Measurements from ENCODE around the gene MRM3.
"Not testable (repeated sequence)": the region's sequence is repeated elsewhere in the genome, so short reads cannot be mapped to it uniquely, and the experiment has no call there.

Gene MRM3

GRCh38 chr17:746181-746580 is 36.0 kb upstream of the MRM3 start:
- H3K27me3 ChIP-seq (ENCODE audit: insufficient read depth, low read length) = no peaks in the 10 kb centered on the region
- H3K79me2 ChIP-seq (ENCODE audit: insufficient read depth, low read length) = peaks cover 28% of the 10 kb centered on the region
- 0 out of 2 replicates have a peak, but pooled peaks cover 6% of the 10 kb centered on the region for H3K9me3 ChIP-seq (ENCODE audit: low read length)
- no peak overlapping the region for H3K4me2 ChIP-seq (ENCODE audit: low read length)
- no peak overlapping the region for H3K27ac ChIP-seq (ENCODE audit: low read depth, low read length, poor library complexity, severe bottlenecking)
- peaks cover 12% of the 10 kb centered on the region for H3K4me1 ChIP-seq (ENCODE audit: insufficient read depth, low read length, severe bottlenecking)
- no peaks in the 10 kb centered on the region for H3F3A ChIP-seq (ENCODE audit: insufficient read depth, low read length)
- peaks cover 90% of the 10 kb centered on the region for H3K36me3 ChIP-seq (ENCODE audit: insufficient read depth, low read length)
- no peak overlapping the region for H3K4me3 ChIP-seq (ENCODE audit: low read depth, low read length, poor library complexity, severe bottlenecking)
- no peaks in the 10 kb centered on the region for H3K9me2 ChIP-seq (ENCODE audit: low read depth, low read length)
- TF ChIP-seq, protein P1, sequence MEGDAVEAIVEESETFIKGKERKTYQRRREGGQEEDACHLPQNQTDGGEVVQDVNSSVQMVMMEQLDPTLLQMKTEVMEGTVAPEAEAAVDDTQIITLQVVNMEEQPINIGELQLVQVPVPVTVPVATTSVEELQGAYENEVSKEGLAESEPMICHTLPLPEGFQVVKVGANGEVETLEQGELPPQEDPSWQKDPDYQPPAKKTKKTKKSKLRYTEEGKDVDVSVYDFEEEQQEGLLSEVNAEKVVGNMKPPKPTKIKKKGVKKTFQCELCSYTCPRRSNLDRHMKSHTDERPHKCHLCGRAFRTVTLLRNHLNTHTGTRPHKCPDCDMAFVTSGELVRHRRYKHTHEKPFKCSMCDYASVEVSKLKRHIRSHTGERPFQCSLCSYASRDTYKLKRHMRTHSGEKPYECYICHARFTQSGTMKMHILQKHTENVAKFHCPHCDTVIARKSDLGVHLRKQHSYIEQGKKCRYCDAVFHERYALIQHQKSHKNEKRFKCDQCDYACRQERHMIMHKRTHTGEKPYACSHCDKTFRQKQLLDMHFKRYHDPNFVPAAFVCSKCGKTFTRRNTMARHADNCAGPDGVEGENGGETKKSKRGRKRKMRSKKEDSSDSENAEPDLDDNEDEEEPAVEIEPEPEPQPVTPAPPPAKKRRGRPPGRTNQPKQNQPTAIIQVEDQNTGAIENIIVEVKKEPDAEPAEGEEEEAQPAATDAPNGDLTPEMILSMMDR (IDR thresholded peaks at IDR 0.05; ENCODE audit: low read length) = no peak
- TF ChIP-seq EZH2 (IDR thresholded peaks at IDR 0.05; ENCODE audit: borderline replicate concordance, low read length) = no peak
- no peak overlapping the region for H2AFZ ChIP-seq (ENCODE audit: low read length)
- no peaks in the 10 kb centered on the region for H4K20me1 ChIP-seq (ENCODE audit: insufficient read depth, low read length)
- H3K9ac ChIP-seq (ENCODE audit: low read length) = no peak overlapping the region

DNA sequence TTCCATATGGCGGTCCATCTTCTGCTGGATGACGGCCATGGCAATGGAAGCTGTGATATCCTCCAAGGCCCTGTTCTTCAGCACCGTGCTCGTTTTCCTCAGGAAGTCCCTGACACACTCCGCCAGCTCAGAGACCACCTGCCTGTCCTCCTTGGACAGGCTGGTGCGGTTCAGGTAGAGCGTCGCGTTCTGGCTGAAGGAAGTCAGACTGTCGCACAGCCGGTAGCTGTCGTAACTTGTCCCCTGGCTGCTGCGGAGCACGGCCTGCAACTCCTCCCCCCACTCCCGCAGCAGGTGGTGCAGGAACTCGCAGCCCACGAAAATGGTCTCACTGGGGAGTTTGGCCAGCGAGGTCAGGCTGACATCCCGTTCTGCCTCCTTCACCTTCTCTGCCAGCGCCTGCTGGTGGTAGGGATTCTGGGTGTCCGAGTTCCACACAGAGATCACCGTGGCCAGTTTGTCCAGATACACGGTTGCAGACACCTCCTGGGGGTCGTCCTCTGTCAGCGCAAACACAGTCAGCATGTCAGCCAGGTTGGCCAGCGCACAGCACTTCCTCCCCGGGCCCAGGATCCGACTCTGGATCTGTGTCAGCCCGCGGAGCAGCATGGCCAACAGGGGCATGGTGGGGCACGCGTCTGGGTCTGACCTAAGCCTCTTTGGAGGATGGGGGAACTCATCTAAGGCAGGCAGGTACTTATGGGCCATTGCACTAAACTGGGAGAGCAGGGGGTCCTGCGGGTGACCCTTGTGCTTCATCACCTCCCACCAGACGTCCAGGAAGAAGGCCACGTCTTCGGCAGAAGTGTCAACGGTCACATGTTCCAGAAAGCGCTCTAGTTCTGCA is 35.1 kb upstream of the MRM3 start:
- no peaks in the 10 kb centered on the region for H3K9me2 ChIP-seq (ENCODE audit: low read depth, low read length)
- H3K79me2 ChIP-seq (ENCODE audit: insufficient read depth, low read length) = peaks cover 34% of the 10 kb centered on the region
- H3K4me1 ChIP-seq (ENCODE audit: insufficient read depth, low read length, severe bottlenecking) = peaks cover 14% of the 10 kb centered on the region
- H3K27ac ChIP-seq (ENCODE audit: low read depth, low read length, poor library complexity, severe bottlenecking) = no peak overlapping the region
- H3K4me2 ChIP-seq (ENCODE audit: low read length) = no peak overlapping the region
- H3K36me3 ChIP-seq (ENCODE audit: insufficient read depth, low read length) = peaks cover 82% of the 10 kb centered on the region
- H3K9ac ChIP-seq (ENCODE audit: low read length) = no peak overlapping the region
- H4K20me1 ChIP-seq (ENCODE audit: insufficient read depth, low read length) = no peaks in the 10 kb centered on the region
- H3K27me3 ChIP-seq (ENCODE audit: insufficient read depth, low read length) = no peaks in the 10 kb centered on the region
- H2AFZ ChIP-seq (ENCODE audit: low read length) = no peak overlapping the region
- TF ChIP-seq EZH2 (IDR thresholded peaks at IDR 0.05; ENCODE audit: borderline replicate concordance, low read length) = no peak
- TF ChIP-seq, protein P1 (IDR thresholded peaks at IDR 0.05; ENCODE audit: low read length) = no peak
- 0 out of 2 replicates have a peak, but pooled peaks cover 6% of the 10 kb centered on the region for H3K9me3 ChIP-seq (ENCODE audit: low read length)
- no peak overlapping the region for H3K4me3 ChIP-seq (ENCODE audit: low read depth, low read length, poor library complexity, severe bottlenecking)
- H3F3A ChIP-seq (ENCODE audit: insufficient read depth, low read length) = no peaks in the 10 kb centered on the region

- H3K9me2 ChIP-seq (ENCODE audit: low read depth, low read length); H2AFZ ChIP-seq (ENCODE audit: low read length); H3K27ac ChIP-seq (ENCODE audit: low read depth, low read length, poor library complexity, severe bottlenecking); H3K4me2 ChIP-seq (ENCODE audit: low read length); H3K4me3 ChIP-seq (ENCODE audit: low read depth, low read length, poor library complexity, severe bottlenecking); H3K9ac ChIP-seq (ENCODE audit: low read length); H3K27me3 ChIP-seq (ENCODE audit: insufficient read depth, low read length); H4K20me1 ChIP-seq (ENCODE audit: insufficient read depth, low read length); H3F3A ChIP-seq (ENCODE audit: insufficient read depth, low read length); H3K9me3 ChIP-seq (ENCODE audit: low read length): not testable (repeated sequence)
- H3K4me1 ChIP-seq (ENCODE audit: insufficient read depth, low read length, severe bottlenecking) = peaks cover 21% of the 10 kb centered on the region
- peaks cover 34% of the 10 kb centered on the region for H3K79me2 ChIP-seq (ENCODE audit: insufficient read depth, low read length)
- H3K36me3 ChIP-seq (ENCODE audit: insufficient read depth, low read length) = peaks cover 66% of the 10 kb centered on the region
Measured at GRCh38 chr17:748604-749003, 33.5 kb upstream of the MRM3 start.

GRCh38 chr17:749359-749758 is 32.8 kb upstream of the MRM3 start:
- H3K36me3 ChIP-seq (ENCODE audit: insufficient read depth, low read length) = peaks cover 58% of the 10 kb centered on the region
- H3K4me1 ChIP-seq (ENCODE audit: insufficient read depth, low read length, severe bottlenecking) = peaks cover 21% of the 10 kb centered on the region
- not testable (repeated sequence) for H2AFZ ChIP-seq (ENCODE audit: low read length); H3K27ac ChIP-seq (ENCODE audit: low read depth, low read length, poor library complexity, severe bottlenecking); H3K9me3 ChIP-seq (ENCODE audit: low read length); H3K4me3 ChIP-seq (ENCODE audit: low read depth, low read length, poor library complexity, severe bottlenecking); H3K4me2 ChIP-seq (ENCODE audit: low read length); H4K20me1 ChIP-seq (ENCODE audit: insufficient read depth, low read length); H3K9me2 ChIP-seq (ENCODE audit: low read depth, low read length); H3F3A ChIP-seq (ENCODE audit: insufficient read depth, low read length); H3K9ac ChIP-seq (ENCODE audit: low read length); H3K27me3 ChIP-seq (ENCODE audit: insufficient read depth, low read length)
- peaks cover 34% of the 10 kb centered on the region for H3K79me2 ChIP-seq (ENCODE audit: insufficient read depth, low read length)

All from OCI-LY1 (cell line).